Upper lobe of left lung (tissue), 6 donors: ENCODE data around the gene PAN2. TPM values are rescaled to one million over a fixed set of nuclear protein-coding genes. Genes with fewer than 3 reads are reported as not detected.

ENCODE experiments used
- ATAC-seq, 2 donors: fragments of 200-7000 bp; cut with Tn5 transposase; one replicate each; pipeline ENCODE4 v1.9.1; 2022; ENCODE audit warnings: mild to moderate bottlenecking in 2 of 2, moderate library complexity in 2 of 2; ENCODE audit not compliant: low FRiP score in 2 of 2
- DNase-seq, 2 donors: peaks; one replicate each; pipeline ENCODE4 v3.0.0-alpha.2; 2019 to 2020
- H3K27ac ChIP-seq, 4 donors: fragments of 200-600 bp; sonication (generic); one replicate each; pipeline ENCODE4 v1.5.1; 2016 to 2019
- H3K27me3 ChIP-seq, 4 donors: fragments of 200-600 bp; sonication (generic); one replicate each; pipeline ENCODE4 v1.5.1; 2017 to 2019
- H3K36me3 ChIP-seq, 4 donors: fragments of 200-600 bp; sonication (generic); one replicate each; pipeline ENCODE4 v1.5.1; 2016 to 2019
- H3K4me1 ChIP-seq, 4 donors: fragments of 200-600 bp; sonication (generic); one replicate each; pipeline ENCODE4 v1.5.1; 2018 to 2019
- H3K4me3 ChIP-seq, 4 donors: fragments of 200-600 bp; sonication (generic); one replicate each; pipeline ENCODE4 v1.5.1; 2017 to 2019; ENCODE audit warnings: mild to moderate bottlenecking in 2 of 4, moderate library complexity in 1 of 4
- H3K9me3 ChIP-seq, 4 donors: fragments of 200-600 bp; sonication (generic); one replicate each; pipeline ENCODE4 v1.5.1; 2018 to 2019
- EP300 ChIP-seq, 4 donors: sonication (generic); formaldehyde crosslinking; IDR thresholded peaks; one replicate each; pipeline ENCODE4 v1.5.1; 2017; ENCODE audit warnings: antibody characterized with exemption in 4 of 4, control low read depth in 2 of 4
- POLR2A ChIP-seq, 4 donors: fragments of 450-650 bp; IDR thresholded peaks; one replicate each; pipeline ENCODE4 v1.5.1; 2016 to 2017; ENCODE audit warnings: antibody characterized with exemption in 4 of 4, mild to moderate bottlenecking in 2 of 4
- POLR2AphosphoS5 ChIP-seq, 2 donors: sonication (generic); formaldehyde crosslinking; IDR thresholded peaks; one replicate each; pipeline ENCODE4 v1.5.1; 2017; ENCODE audit warnings: antibody characterized with exemption in 2 of 2
- WGBS, 2 donors: methylation state at CpG; one replicate each; pipeline ENCODE4 v1.1.5; 2017 to 2018; 5-methylcytosine and 5-hydroxymethylcytosine counted together
- total RNA-seq, 6 donors: library from RNA; depleted of rRNA in 4 of 6; stranded (reverse); fragments of >200 nt in 4 of 6; gene quantifications; one replicate each; pipeline versions ENCODE4 v1.1.0 to v1.2.1, GENCODE V29; 2016 to 2021
- TF ChIP-seq, protein P1 (sequence below), 6 experiments: fragments of 450-650 bp in 4 of 6; fragments of 200-600 bp in 2 of 6; sonication (generic) in 2 of 6; IDR thresholded peaks; one replicate each; pipeline ENCODE4 v1.5.1; 2016 to 2019; ENCODE audit warnings: antibody characterized with exemption in 6 of 6
- donor health status: DM: no; HTN: no; CAD: no; lungs with moderate emphysema.
- donor health status: DM: no; HTN: yes; CAD: no; lungs with severe emphysema.

The PAN2 gene, protein sequence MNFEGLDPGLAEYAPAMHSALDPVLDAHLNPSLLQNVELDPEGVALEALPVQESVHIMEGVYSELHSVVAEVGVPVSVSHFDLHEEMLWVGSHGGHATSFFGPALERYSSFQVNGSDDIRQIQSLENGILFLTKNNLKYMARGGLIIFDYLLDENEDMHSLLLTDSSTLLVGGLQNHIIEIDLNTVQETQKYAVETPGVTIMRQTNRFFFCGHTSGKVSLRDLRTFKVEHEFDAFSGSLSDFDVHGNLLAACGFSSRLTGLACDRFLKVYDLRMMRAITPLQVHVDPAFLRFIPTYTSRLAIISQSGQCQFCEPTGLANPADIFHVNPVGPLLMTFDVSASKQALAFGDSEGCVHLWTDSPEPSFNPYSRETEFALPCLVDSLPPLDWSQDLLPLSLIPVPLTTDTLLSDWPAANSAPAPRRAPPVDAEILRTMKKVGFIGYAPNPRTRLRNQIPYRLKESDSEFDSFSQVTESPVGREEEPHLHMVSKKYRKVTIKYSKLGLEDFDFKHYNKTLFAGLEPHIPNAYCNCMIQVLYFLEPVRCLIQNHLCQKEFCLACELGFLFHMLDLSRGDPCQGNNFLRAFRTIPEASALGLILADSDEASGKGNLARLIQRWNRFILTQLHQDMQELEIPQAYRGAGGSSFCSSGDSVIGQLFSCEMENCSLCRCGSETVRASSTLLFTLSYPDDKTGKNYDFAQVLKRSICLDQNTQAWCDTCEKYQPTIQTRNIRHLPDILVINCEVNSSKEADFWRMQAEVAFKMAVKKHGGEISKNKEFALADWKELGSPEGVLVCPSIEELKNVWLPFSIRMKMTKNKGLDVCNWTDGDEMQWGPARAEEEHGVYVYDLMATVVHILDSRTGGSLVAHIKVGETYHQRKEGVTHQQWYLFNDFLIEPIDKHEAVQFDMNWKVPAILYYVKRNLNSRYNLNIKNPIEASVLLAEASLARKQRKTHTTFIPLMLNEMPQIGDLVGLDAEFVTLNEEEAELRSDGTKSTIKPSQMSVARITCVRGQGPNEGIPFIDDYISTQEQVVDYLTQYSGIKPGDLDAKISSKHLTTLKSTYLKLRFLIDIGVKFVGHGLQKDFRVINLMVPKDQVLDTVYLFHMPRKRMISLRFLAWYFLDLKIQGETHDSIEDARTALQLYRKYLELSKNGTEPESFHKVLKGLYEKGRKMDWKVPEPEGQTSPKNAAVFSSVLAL
- 100 to 1,000 TPM in 1 of 6 donors, 10 to 100 TPM in 5; 19.5 to 227 (median 74.4) TPM for total RNA-seq

DNA sequence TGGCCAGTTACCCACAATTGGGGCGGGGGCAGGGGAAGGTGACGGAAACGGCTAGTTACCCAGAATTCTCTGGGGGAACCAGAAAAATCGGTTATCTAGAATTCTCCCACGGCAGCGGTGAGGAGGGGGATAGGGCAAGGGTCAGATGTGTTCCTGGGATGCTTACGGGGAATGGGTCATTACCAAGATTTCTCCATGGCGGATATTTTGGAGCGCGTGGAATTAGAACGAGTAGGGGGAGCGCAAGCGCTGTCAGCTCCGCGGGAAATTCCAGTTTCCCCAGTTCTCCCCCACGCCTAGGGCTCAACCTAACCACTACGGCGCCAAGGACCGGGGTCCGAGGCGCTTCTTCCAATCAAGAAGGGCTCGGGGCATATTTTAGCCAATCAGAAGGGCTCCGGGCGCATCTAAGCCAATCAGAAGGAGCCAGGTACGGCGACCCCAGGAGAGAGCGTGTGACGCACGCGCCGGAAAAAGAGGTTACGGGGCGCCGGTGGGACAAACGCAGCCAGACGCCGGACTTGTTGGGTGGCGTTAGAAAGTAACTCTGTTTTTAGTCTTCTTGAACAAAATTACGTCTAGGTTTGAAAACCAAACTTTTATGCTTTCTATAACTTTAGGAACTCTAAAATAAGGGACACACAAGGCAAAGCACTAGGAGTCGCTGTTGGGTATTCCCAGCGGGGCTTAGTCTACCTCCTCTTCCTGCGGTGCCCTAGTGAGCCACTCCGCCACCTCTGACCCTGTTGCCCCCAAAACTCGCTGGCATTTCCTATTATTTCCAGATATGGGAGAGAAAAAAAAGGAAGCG lies at the start of gene PAN2:
Gene PAN2, minus strand, starts transcription at position 322 of the 811 bp plus-strand sequence. CDS start 906 bp downstream, outside the sequence.
- no peaks in the 10 kb centered on the region for H3K27me3 ChIP-seq
- peak within 1 kb of the TSS; percentile 93 to 98 (median 96) for H3K27ac ChIP-seq
- WGBS, 2 donors = 1% methylated on average over 36 to 45 of the region's 45 CpGs
- H3K4me3 ChIP-seq = peak within 1 kb of the TSS; percentile 60 to 69 (median 62)
- no peaks in the 10 kb centered on the region for H3K36me3 ChIP-seq
- DNase-seq (peak; percentile 93 to 96), ATAC-seq (peak; percentile 99)
- H3K4me1 ChIP-seq = peaks cover 17 to 22% (median 17%) of the 10 kb centered on the region in 4 donors
- TF ChIP-seq EP300 (IDR thresholded peaks at IDR 0.05) (peak in 1 of 4 donors; percentile 34), POLR2AphosphoS5 (IDR thresholded peaks at IDR 0.05) (peak; percentile 79 to 86), POLR2A (IDR thresholded peaks at IDR 0.05) (peak; percentile 60 to 85 (median 72))
- TF ChIP-seq, protein P1, sequence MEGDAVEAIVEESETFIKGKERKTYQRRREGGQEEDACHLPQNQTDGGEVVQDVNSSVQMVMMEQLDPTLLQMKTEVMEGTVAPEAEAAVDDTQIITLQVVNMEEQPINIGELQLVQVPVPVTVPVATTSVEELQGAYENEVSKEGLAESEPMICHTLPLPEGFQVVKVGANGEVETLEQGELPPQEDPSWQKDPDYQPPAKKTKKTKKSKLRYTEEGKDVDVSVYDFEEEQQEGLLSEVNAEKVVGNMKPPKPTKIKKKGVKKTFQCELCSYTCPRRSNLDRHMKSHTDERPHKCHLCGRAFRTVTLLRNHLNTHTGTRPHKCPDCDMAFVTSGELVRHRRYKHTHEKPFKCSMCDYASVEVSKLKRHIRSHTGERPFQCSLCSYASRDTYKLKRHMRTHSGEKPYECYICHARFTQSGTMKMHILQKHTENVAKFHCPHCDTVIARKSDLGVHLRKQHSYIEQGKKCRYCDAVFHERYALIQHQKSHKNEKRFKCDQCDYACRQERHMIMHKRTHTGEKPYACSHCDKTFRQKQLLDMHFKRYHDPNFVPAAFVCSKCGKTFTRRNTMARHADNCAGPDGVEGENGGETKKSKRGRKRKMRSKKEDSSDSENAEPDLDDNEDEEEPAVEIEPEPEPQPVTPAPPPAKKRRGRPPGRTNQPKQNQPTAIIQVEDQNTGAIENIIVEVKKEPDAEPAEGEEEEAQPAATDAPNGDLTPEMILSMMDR (IDR thresholded peaks at IDR 0.05) = peak in 5 of 6 experiments; percentile 14 to 66 (median 49)
- no peaks in the 10 kb centered on the region for H3K9me3 ChIP-seq

DNA sequence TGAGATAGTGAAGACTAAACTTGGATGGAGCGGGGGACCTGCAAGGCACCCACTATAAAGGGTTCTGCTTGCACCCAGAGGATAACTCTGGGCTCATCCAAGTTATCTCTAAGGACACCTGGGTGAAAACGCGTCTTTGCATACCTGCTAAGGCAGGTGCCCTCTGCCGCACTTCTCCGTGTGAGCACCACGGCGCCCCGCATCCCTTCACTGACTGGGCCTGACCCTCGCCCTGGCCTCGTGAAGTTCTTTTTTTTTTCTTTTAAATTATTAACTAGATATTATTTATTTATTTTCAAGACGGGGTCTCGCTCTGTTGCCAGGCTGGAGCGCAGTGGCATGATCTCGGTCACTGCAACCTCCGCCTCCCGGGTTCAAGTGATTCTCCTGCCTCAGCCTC lies 48.8 kb upstream of the PAN2 start:
- H3K4me3 ChIP-seq = no peak overlapping the region
- no peaks in the 10 kb centered on the region for H3K27me3 ChIP-seq
- no peak for ATAC-seq
- H3K9me3 ChIP-seq = no peaks in the 10 kb centered on the region
- H3K36me3 ChIP-seq = no peaks in the 10 kb centered on the region
- DNase-seq = peak in 1 of 2 donors; percentile 51
- whole genome bisulfite sequencing, 2 donors = 93 to 95% methylated on average over 16 of the region's 16 CpGs
- H3K27ac ChIP-seq = no peak overlapping the region
- TF ChIP-seq, protein P1 (IDR thresholded peaks at IDR 0.05) = no peak
- TF ChIP-seq POLR2A (IDR thresholded peaks at IDR 0.05) (no peak), POLR2AphosphoS5 (IDR thresholded peaks at IDR 0.05) (no peak), EP300 (IDR thresholded peaks at IDR 0.05) (no peak)
- no peaks in the 10 kb centered on the region for H3K4me1 ChIP-seq

DNA sequence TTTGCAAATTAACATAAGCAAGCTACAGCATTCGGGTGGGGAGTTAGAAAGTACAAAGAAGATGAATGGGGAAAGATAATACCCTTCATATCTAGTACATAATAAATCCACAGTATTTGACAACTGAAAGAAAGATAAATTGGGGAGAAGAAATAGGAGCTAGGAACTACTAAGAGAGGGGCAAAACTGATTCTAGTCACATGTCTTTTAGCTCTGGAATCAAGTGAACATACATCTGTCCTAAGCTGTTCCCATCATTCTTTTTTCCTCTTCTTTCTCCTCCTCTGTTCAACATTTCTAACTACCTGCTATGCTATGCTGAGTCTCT lies 44.2 kb upstream of the PAN2 start:
- no peak for TF ChIP-seq POLR2AphosphoS5 (IDR thresholded peaks at IDR 0.05)
- TF ChIP-seq, protein P1 (IDR thresholded peaks at IDR 0.05) = no peak
- TF ChIP-seq POLR2A (IDR thresholded peaks at IDR 0.05) = no peak
- H3K9me3 ChIP-seq = no peaks in the 10 kb centered on the region
- peaks cover 0 to 5% (median 2%) of the 10 kb centered on the region in 4 donors for H3K4me1 ChIP-seq
- H3K4me3 ChIP-seq = no peak overlapping the region
- H3K27me3 ChIP-seq = no peaks in the 10 kb centered on the region
- 32 to 46% methylated on average over 1 of the region's 1 CpG for WGBS, 2 donors
- H3K36me3 ChIP-seq = no peaks in the 10 kb centered on the region
- ATAC-seq (no peak), DNase-seq (no peak)
- H3K27ac ChIP-seq = no peak overlapping the region

DNA sequence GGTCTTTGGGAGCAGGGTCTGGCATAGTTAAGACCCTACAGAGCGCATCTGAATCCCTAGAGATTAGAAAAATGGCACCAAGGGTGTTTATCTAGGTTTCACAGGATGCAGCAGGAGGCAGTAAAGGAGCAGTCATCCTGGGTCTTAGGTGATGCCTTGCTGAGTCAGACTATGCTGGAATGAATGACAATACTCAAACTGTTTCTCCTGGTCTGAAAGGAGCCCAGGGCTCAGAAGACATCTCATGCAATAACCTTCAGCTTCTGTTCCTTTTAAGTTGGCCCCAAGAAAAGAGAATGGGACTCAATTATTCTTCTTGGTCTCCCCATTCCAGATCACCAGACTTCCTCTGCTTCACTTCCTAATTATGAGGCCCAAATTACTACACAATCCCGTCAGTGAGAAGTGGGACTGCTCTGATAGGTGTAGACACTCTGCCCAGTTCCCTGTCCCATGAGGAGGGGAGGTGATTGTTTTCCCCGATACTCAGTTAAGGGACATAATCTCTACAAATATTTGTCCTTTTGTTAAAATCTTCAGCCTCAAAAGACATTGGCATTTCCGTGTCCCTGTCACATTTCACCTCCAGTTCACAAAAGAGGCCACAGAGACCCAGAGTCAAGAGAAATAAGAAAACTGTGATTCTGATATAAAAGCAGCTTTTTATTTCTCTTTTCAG lies 43.6 kb upstream of the PAN2 start:
- TF ChIP-seq POLR2A (IDR thresholded peaks at IDR 0.05) = no peak
- Histone ChIP-seq H3K9me3 (no peaks in the 10 kb centered on the region), H3K27ac (no peak overlapping the region), H3K27me3 (no peaks in the 10 kb centered on the region), H3K4me3 (no peak overlapping the region), H3K4me1 (peaks cover 0 to 5% (median 2%) of the 10 kb centered on the region in 4 donors), H3K36me3 (no peaks in the 10 kb centered on the region)
- 67 to 78% methylated on average over 4 of the region's 4 CpGs for WGBS, 2 donors
- DNase-seq = no peak
- no peak for ATAC-seq
